Activated T-cell treated with anti-CD3 and anti-CD28 coated beads, Interleukin-2, amount 50 U/mL, for 1 hour (primary cell): ENCODE measurements around the gene NCKAP1.

Experiments
- DNase-seq: peaks from one replicate; pipeline ENCODE4 v3.0.0-alpha.2; 2020

Gene NCKAP1

DNA sequence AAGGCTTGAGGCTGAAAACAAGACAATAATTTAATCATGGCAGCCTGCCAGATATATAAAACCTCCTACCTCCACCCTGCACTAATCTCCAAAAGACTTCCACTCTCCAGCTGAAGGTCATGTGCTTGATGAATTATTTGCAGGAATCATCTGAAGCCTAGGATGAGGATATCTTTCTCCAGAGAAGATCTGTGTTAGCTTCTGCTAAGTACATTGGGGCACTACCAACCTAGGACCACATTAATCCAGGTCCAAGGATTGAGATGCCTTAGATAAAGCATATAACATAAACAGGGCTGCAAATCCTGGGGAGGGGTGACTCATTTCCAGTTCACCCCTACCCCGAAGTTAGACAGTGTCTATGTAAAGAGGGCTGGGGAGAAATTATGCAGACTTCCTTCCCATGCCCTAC is 91.3 kb downstream of the NCKAP1 start:
- DNase-seq, result no peak

DNA sequence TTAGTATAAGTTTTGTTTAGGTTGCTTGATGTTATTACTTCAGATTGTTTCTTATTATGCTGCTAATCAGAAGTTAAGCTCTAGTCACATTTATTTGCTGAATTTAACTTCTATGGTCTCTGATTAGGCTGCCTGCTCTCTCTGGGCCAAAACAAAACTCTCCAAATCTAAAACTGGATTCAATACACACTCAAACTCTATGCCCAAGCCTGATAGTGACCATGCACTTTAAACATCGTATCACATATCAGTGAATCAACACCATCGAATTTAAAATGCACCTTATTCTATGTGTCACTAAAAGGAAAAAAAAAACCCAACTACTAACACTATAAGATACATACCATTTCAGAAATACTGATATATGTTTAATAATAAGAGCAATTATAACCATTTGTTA is 94.9 kb downstream of the NCKAP1 start:
- no peak for DNase-seq

DNA sequence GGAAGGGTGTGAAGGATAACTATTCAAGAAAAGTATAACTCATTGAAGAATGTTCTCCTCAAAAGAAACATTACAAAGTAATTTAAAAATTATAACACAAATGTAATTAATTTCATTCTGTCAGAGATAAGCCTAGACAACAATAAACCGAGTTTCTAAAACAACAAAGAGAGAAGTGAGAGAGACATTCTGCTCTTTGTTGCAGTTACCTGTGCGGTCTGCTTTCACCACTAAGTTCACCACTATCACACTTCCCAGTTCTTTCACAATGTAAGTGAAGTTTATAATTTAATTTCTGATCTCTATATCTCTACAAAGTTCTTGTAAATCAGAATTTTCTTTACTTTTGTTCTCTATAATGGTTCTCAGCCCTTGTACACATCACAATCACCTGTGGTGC is 95.5 kb downstream of the NCKAP1 start:
- DNase-seq, result no peak

DNA sequence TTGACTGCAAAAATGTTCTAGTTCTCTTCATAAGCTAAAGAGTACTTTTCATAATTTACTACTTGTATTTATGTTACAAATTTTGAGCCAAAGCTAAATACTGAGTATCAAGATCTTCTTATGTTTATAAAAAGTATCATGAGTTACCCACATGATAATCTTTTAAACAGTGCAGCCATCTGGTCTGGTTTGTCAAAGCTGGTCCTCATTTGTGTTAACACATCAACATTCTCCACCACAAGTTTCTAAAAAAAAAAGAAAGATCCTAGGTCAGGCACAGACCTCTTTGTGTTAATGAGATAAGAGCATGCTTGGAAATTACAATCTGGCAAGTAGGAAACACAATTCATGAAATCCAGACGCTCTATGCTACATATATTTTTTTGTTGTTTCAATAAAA is 96.3 kb downstream of the NCKAP1 start:
- DNase-seq, result no peak

DNA sequence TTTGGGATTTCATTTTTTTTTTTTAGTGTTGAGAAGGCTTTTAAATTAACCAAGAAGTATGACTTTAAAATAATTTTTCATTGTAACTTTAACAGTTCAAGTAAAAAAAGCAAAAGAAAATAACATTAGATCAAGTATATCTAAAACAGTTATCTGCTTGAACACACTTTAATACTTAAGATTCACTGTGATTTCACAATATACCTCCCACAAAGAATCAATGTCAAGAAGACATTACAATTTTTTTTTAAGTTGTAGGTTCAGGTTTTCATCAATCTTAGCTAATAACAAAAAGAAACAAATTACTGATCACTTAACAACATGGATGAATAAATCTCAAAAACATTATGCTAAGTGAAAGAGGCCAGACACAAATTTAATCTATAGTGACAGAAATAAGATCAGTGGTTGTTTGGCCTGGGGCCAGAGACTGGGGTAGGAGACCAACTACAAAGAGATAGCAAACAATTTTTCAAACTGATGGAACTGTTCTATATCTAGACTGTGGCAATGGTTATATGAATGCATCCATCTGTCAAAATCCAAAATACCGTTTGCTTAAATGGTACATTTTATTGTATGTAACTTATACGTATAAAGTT is 97.0 kb downstream of the NCKAP1 start:
- DNase-seq, result no peak

DNA sequence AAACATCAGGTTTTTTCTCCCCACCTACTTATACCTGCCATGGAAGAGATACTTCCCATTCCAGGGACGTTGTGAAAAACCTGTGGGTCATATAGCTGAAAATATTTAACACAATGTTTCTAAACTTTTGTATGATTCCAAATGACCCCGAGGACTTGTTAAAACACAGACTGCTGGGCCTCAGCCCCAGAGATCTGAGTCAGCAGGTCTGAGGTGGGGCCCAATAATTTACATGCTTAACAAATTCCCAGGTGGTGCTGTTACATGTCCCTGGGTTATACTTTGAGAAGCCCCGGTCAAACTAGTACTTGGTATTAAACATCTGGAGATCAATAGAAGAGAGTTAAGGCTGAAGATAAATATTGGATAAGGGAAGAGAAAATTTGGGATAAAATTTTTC is 100.4 kb downstream of the NCKAP1 start:
- DNase-seq, result no peak

DNA sequence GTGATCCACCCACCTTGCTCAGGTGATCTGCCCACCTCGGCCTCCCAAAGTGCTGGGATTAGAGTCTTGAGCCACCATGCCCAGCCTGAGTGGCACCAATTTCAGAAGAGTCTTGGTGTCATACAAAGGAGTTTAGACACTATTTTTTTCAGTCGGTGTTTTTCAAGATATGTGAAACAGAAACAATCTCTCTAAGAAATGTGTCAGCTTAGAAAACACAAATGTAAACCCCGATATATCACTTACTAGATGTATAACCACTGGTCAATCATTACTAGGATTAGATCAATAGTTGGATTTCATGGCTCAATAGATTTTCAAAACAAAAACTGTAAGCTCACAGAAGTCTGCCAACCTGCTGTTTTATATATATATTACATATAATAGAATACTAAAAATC is 104.6 kb downstream of the NCKAP1 start:
- no peak for DNase-seq

DNA sequence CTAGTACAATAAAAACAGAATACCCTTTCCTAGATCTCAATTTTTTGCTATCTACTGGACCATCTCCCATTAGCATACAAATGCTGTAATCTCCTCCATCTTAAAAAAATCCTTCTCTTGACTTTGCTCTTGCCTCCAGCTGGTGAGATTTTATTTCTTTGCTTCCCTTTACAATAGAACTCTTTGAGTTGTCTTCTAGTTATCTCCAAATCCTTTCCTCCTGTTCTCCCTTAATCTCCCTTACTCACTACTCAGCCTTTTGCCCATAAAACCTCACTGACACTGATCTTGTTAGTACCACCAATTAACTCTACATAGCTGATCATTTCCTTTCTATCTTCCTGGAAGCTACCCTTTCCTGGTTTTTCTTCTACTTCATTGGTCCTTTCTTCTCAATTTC is 108.3 kb downstream of the NCKAP1 start:
- no peak for DNase-seq

DNA sequence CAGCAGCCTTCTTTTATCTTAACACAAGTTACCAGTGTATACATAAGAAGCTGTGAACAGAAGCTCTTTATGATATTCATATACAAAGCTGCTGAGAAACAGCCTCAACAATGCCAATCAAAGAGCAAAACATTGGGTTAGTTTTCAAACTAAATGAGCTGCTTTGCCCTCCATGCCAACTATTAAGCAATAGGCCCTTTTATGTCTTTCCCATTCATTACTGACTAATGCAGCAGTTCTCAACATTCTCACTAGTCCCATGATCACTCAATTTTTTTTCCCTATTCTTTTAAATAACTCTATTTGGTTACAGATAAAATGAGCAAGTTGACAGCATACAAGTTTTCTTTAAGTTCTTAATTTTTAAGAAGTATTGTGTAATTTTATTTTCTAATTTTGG is 114.0 kb downstream of the NCKAP1 start:
- DNase-seq, result no peak

DNA sequence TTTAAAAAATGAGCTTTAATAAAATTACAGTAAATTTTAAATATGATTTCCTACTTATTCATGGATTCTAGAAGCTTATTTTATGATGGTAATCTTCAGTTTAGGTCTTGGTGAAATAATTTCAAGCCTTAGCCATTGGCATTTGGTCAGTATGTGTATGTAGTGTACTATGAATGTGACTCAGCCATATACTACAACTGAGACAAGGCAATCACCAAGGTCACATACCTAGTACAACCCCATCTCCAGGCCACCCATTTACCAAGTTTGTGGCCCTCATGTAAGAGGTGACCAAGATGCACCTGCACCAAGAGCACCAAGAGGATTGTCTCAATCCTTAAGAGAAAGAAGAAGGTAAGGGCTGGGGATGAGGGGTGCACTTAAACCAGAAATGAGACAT is 117.0 kb downstream of the NCKAP1 start:
- DNase-seq, result no peak

DNA sequence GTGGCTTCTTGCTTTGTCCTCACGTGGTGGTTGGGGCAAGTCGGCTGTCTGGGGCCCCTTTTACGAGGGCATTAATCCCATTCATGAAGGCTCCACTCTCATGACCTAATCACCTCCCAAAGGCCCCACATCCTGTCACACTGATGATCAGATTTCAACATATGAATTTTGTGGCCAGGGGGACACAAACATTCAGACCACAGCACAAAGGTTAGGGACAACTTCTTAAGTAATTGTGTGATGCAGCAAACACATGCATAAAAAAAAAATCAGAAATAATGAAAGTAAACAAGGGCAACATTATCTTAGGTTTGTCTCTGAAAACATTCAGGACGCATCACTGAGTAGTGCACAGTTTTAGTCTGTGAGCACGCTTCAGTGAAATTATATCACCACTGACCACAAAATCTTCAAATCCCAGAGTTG is 117.6 kb downstream of the NCKAP1 start:
- DNase-seq, result no peak

DNA sequence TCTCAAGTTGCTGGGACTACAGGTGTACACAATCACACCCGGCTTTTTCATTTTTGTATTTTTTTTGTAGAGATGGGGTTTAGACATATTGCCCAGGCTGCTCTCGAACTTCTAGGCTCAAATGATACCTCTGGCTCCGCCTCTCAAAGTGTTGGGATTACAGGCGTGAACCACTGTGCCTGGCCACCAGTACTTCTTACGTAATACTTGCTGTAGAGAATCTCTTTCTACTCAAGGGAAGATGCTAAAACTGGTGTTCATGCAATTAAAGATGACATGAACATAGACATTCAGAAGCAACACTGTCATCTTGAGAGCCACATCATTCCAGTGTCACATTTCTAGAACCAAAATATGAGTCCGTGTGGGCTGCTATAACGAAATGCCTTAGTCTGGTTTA is 118.2 kb downstream of the NCKAP1 start:
- DNase-seq, result no peak

DNA sequence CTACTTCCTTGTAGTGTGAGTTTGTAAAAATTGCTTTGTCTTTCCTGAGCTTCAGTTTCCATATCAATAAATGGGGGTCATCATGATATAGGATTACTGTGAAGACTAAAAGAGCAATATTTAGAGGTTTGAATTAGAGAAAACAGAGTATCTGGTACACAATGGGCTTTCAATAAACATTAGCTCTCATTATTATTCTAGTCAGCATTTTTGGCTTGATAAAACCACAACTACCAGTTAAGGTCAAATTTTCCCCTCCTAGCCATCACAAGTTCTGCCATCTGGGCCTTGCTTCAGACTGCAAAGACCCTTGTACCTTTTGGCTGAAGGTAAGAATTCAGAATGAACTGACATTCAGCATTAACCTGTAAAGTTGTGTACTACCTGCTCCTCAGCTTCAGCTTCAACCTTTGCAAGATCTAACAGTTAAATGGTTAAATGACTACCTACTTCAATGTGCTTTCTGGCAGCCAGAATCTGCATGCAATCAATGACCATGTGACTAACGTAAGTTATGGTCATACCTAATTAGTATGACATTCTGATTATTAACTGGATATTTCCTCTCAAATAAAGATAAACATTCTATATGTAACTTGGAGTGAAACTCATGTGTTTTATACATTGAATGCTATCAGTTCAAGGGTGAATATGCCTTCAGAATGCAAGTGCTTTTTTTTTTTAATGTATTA is 119.2 kb downstream of the NCKAP1 start:
- DNase-seq, result no peak

DNA sequence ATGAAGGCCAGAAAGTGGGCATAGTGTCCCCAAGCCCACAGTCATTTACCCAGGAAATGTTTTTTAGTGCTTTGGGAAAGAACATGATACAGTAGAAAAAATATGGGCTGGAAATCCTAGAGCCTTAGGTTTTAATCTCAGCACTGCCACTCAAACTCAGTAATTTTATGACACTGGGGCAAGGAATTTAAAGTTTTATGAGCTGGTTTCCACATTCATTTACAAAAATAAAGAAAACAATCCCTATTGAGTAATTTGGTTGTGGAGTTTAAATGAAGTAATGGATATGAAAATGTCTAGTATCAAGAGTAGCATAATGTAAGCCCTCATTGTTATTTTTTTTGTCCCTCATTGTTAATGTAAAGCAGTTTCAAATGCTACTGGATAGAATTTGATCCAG is 120.3 kb downstream of the NCKAP1 start:
- no peak for DNase-seq

DNA sequence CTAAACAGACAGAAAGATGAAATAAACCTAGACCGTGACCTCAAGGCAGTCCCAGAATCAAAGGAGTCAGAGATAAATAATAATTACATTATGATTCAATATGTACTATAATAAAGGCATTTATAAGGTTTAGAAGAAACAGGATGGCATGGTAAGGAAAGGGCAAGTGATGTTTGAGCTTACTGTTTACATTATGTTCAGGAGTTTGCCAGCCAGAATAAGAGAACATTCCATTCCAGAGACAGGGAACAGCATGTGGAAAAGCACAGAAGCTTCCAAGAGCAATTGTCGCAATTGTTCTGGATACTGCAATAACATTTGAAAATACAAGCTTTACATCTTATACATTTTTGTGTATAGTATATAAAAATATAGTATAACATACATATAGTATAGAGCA is 121.8 kb downstream of the NCKAP1 start:
- no peak for DNase-seq

DNA sequence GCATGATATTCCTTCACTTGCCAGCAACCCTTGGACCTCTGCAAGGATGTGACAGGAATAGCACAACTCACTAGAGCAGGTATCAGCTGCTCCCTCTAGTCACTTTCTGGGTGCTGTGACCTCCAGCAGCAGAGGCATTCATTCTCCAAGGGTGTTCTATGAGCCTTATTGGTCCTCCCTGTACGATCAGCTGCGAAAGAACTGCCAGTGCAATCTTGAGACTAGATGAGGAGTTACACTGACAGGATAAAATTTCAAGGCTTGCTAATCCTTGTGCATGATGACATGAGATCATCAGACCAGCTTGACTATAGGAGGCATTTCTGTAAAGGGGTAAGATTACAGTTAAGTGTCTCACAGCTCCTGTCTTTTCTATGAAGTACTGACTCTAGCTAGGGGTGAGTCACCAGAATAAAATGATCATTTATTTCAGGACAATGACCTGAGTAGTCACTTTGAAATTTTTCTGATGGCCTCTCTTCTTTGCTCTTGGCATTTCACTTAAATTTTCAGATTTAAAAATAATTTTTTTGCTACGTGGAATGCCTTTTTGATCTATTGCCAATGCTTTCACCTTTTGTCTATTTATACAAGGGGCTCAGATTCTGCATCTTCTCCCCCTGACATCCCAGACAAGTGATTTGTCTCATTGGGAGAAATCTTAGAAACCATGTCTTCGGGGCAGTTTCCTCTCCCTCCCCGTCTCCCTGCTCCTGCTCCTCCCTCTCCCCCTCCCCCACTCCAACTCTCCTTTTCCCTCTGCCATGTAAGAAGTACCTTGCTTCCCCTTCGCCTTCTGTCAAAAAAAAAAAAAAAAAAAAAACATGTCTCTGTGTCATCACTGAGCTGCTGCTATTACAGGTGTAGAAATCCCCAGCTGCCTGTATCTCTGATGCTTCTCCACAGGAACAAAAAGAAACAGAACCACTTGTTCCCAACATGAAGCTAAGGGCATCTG is 122.6 kb downstream of the NCKAP1 start:
- no peak for DNase-seq

DNA sequence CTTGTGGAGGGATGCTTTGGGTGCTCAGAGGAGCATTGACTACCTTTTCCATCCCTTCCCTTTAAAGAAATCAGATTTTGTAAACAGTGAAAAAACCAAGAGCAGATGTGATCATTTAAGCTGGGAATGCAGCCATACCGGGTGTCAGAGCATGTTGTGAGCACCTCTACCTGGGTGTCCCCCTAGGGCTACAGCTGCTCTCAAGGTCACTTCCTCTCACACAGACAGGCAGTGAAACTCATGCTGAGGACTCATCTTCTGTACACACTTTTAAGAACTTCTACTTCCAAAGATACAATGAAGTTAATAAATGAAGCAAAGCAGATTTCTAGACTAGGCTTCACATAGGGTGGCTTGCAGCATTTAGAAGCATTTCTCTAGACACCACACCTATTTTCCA is 123.4 kb downstream of the NCKAP1 start:
- DNase-seq, result no peak

DNA sequence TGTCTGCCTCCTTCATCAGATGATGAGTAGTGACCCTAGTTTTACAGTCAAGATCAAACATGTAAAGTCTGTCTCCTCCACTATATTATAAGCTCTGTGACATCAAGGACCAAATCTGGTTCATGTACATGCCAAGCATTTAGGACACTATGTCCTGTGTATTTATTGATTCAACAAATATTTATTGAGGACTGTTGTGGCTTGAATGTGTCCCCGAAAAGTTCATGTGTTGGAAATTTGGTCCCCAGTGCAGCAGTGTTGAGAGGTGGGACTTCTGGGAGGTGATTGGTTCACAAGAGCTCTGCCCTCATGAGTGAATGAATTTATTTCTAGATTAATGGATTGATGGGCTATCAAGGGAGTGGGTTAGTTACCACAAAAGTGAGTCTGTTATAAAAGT is 125.2 kb downstream of the NCKAP1 start:
- no peak for DNase-seq

DNA sequence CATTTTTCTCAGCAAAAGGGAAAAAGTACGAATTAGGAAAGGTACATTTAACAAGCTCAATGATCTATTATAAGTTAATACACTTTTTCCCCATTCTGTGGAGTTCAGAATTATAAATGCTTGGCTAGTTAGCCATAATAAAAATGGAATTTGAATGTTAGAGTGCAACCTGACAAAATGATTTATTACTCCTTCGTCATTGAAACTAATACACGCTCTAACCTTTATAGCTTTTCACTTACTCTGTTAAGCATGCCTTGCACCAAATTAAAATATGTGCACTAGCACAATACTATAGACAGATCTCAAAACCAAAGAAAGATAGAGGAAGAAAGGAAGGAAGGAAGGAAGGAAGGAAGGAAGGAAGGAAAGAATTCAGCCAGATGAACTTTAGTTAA is 125.7 kb downstream of the NCKAP1 start:
- no peak for DNase-seq

DNA sequence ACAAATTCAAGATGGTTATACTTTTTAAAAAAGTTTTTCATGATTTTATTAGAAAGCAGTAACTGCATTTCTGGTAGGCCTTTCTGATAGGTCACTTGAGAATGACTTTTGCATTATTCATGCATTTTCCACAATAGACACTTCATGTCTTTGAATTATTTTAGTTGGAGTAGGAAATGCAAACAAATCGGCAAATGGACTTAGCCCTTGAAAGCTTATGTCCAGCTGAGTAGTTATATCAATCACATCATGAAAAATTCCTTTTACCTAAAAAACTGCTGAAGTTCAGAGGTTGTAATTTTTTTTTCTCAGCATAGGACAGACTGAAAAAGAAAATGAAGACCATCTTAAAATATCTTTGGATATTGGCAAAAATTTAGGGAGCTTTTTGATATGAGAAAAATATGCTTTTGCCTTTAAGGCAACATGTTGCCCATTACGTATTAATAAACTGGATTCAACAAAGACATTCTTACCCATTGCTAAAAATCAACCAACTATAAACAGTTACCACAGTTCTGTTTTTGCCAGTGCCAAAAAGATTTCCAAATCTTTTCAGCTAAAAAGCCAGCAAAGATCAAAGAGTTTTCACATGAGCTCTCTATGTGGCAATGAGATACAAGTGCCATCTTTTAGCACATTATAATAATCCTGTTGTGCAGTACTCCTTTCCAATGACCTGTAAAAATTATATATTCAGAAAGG is 126.3 kb downstream of the NCKAP1 start:
- no peak for DNase-seq

DNA sequence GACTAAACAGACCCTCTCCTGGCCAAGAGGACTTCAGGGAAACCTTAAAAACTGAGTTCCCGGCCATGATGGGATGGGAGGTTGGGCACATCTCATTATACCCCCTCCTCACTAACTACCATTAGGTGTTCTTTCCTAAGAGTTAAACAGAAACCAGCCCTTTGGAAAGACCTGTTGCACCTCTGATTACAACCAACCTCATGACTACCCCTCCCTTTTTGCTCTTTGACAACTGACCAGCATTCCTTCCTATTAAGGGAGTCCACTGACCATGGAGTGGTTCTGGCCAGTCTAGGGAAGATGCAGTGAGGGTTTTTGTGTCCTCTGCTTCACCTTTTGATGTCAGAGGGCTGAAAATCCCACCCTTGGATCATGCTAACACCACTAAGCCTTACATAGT is 127.3 kb downstream of the NCKAP1 start:
- no peak for DNase-seq

DNA sequence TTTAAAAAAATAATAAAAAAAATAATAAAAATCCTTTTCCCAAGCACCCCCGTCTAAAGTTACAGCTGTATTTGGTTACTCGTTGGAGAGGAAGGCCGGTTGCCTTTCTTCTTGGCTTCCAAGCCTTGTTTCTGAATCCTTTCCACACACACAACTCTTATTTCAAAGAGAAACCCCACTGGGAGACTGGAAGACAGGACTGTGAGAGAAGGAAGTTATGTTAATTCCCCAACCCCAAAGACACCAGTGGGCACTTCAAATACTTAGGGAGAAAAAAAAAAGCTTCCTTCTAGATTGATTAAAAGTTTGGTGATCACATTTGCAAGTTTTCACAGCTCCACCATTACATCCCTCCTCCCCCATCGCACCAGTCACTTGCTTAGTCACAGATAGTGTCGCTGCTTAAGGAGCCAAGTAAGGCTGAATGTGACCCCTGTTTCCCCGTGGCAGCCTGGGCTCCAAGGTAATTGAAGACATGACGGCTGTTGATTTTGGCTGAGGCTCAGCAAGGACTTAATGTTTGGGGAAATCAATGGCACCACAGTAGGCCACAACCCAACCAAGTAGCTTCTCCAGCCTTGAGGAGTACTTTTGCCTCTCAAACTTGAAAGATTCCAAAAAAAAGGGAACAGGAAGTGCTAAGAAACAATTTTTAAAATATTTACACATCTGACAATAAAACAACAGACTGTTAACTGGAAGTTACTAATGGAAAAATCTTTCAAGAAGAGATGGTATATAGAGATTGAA is 131.0 kb downstream of the NCKAP1 start:
- DNase-seq, result no peak

DNA sequence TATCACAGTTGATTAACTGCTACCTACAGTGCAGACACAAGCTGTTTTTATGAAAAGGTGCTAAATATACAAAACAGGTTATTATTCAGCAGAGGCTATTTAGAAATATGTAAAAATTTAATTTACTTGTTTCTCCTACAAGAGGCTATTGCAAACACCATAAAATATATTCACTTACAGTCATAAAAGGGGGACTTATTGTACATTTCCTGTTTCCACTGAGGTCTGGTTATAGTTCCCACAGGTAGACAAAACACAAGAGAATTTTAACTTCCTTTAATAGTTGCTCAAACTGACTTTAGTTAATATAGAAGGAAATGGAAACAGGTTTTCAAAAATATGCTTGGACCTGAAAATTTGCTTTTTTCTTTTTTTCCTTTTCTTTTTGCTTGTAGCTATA is 131.8 kb downstream of the NCKAP1 start:
- no peak for DNase-seq
